Measurements from ENCODE around the gene DENND1A. TPM values are rescaled to one million over a fixed set of nuclear protein-coding genes. Genes with fewer than 3 reads are reported as not detected.

DENND1A gene
- total RNA-seq, 2 donors from 2014 or later: 18.9 to 26.8 TPM

DNA sequence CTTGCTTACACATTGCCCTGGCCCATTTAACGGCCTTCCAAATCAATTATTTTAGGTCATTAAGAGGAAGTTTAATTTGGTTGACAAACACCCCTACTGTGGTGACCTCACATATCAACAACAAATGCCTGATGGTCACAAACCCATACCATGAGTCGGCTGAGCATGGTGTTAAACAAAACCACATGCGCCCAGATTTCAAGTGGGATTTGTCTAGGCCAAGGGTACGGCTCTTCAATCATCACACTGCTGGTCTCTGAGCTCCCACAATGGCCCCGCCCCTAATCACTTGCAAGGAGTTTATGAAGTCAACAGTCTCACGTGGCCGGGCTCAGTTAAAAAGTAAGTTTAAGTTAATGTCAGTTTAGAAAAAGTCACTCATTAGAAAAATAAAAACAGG lies 330.1 kb downstream of the DENND1A start:
- Histone ChIP-seq H3K4me1 (replicated peaks) (no peaks in the 10 kb centered on the region), H3K9me3 (no peaks in the 10 kb centered on the region), H3K27me3 (replicated peaks; ENCODE audit: insufficient read depth) (no peaks in the 10 kb centered on the region), H3K4me3 (no peak overlapping the region), H3K27ac (no peak overlapping the region), H3K36me3 (no peaks in the 10 kb centered on the region)
- TF ChIP-seq POLR2AphosphoS5 (IDR thresholded peaks at IDR 0.05) (no peak), POLR2A (IDR thresholded peaks at IDR 0.05) (no peak)
- TF ChIP-seq, protein P1, sequence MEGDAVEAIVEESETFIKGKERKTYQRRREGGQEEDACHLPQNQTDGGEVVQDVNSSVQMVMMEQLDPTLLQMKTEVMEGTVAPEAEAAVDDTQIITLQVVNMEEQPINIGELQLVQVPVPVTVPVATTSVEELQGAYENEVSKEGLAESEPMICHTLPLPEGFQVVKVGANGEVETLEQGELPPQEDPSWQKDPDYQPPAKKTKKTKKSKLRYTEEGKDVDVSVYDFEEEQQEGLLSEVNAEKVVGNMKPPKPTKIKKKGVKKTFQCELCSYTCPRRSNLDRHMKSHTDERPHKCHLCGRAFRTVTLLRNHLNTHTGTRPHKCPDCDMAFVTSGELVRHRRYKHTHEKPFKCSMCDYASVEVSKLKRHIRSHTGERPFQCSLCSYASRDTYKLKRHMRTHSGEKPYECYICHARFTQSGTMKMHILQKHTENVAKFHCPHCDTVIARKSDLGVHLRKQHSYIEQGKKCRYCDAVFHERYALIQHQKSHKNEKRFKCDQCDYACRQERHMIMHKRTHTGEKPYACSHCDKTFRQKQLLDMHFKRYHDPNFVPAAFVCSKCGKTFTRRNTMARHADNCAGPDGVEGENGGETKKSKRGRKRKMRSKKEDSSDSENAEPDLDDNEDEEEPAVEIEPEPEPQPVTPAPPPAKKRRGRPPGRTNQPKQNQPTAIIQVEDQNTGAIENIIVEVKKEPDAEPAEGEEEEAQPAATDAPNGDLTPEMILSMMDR (IDR thresholded peaks at IDR 0.05): no peak
- no peak for DNase-seq (ENCODE audit: low spot score)
- WGBS: 94% methylated on average over 7 of the region's 7 CpGs
- intact Hi-C loops (cut with DNase I): no loop called here

DNA sequence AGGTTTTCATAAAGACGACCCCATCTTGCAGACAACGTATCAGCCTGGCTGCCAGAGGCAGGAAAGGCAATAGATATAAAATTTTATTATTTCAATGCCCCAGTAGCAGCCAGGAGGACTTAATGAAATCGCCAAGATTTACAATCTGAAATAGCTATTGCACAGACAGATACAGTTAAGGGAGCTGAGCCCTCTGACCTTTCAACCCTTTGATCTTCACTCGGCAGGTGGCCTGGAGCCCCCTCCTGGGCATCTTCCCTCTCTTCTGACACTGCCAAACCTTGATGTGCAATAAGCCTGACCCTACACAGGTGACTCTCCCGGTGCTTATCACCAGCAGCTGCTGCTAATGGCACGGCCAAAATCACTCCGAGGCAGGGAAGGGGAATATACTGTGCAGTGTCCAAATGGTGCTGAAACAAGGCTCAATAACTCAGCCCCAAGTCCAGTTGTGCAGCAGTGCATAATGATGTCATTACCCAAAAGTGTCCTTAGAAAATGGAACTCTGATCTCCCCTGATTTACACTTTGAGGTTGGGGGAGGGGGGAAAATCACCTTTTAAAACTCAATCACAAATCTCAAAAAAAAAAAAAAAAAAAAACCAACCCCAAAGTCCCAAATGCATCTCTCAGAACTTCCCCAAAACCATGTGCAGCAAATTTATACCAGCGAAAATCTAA lies 331.9 kb downstream of the DENND1A start:
- TF ChIP-seq POLR2AphosphoS5 (IDR thresholded peaks at IDR 0.05) (no peak), POLR2A (IDR thresholded peaks at IDR 0.05) (no peak)
- TF ChIP-seq, protein P1 (IDR thresholded peaks at IDR 0.05): no peak
- Histone ChIP-seq H3K4me3 (no peak overlapping the region), H3K4me1 (replicated peaks) (no peaks in the 10 kb centered on the region), H3K27ac (no peak overlapping the region), H3K36me3 (no peaks in the 10 kb centered on the region), H3K9me3 (no peaks in the 10 kb centered on the region), H3K27me3 (replicated peaks; ENCODE audit: insufficient read depth) (no peaks in the 10 kb centered on the region)
- no peak for DNase-seq (ENCODE audit: low spot score)
- intact Hi-C loops (cut with DNase I): no loop called here
- WGBS: 81% methylated on average over 8 of the region's 8 CpGs

DNA sequence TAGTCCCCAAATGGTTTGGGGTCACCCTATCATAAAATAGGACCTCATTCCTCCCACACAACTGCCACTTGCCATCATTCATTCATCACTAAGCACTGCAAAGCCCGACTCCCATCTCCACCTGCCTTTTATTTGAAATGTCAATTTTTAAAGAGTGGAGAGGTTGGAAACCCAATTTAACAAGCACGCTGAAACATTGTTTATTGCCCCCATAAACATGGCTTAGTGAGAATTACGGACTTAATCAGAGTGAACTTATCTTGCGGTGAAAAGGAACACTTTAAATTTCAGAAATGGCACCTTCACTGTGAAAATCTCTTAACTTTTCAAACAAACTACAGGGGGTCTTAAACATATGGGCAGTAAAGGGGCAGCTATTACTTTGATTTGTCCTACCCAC lies 332.9 kb downstream of the DENND1A start:
- TF ChIP-seq POLR2AphosphoS5 (IDR thresholded peaks at IDR 0.05) (no peak), POLR2A (IDR thresholded peaks at IDR 0.05) (no peak)
- TF ChIP-seq, protein P1 (IDR thresholded peaks at IDR 0.05): no peak
- Histone ChIP-seq H3K27ac (no peak overlapping the region), H3K27me3 (replicated peaks; ENCODE audit: insufficient read depth) (no peaks in the 10 kb centered on the region), H3K4me3 (no peak overlapping the region), H3K9me3 (no peaks in the 10 kb centered on the region), H3K36me3 (no peaks in the 10 kb centered on the region), H3K4me1 (replicated peaks) (no peaks in the 10 kb centered on the region)
- intact Hi-C loops (cut with DNase I): no loop called here
- DNase-seq (ENCODE audit: low spot score): no peak
- WGBS: 77% methylated on average over 4 of the region's 4 CpGs

GRCh38 chr9:123591283-123591682 lies 338.6 kb downstream of the DENND1A start:
- intact Hi-C loops (cut with DNase I): no loop called here
- TF ChIP-seq, protein P1 (IDR thresholded peaks at IDR 0.05): no peak
- TF ChIP-seq POLR2A (IDR thresholded peaks at IDR 0.05): no peak
- no peak for TF ChIP-seq POLR2AphosphoS5 (IDR thresholded peaks at IDR 0.05)
- Histone ChIP-seq H3K9me3 (no peaks in the 10 kb centered on the region), H3K27me3 (replicated peaks; ENCODE audit: insufficient read depth) (no peaks in the 10 kb centered on the region), H3K4me3 (no peak overlapping the region), H3K27ac (no peak overlapping the region), H3K4me1 (replicated peaks) (no peaks in the 10 kb centered on the region), H3K36me3 (no peaks in the 10 kb centered on the region)
- DNase-seq (ENCODE audit: low spot score): no peak
- WGBS: 89% methylated on average over 4 of the region's 4 CpGs

GRCh38 chr9:123590499-123590898 lies 339.4 kb downstream of the DENND1A start:
- WGBS: 82% methylated on average over 3 of the region's 3 CpGs
- Histone ChIP-seq H3K27ac (no peak overlapping the region), H3K9me3 (no peaks in the 10 kb centered on the region), H3K27me3 (replicated peaks; ENCODE audit: insufficient read depth) (no peaks in the 10 kb centered on the region), H3K36me3 (no peaks in the 10 kb centered on the region), H3K4me3 (no peak overlapping the region), H3K4me1 (replicated peaks) (no peaks in the 10 kb centered on the region)
- TF ChIP-seq POLR2A (IDR thresholded peaks at IDR 0.05): no peak
- TF ChIP-seq, protein P1 (IDR thresholded peaks at IDR 0.05): no peak
- intact Hi-C loops (cut with DNase I): no loop called here
- no peak for DNase-seq (ENCODE audit: low spot score)
